ENCODE measurements around the gene GAD1. TPM values are rescaled to one million over a fixed set of nuclear protein-coding genes. Genes with fewer than 3 reads are reported as not detected.

GAD1 gene
- total and polyA plus RNA-seq, 10 of the 15 experiments (the other 5 are each of a cell fraction or from before 2014, with no cell fraction given): 0.04 to 3.4 (median 0.42) TPM

GRCh38 chr2:170818036-170818751 lies 1.5 kb downstream of the GAD1 start (continued):
- no peak for TF ChIP-seq FOXK2 (IDR thresholded peaks at IDR 0.05)

GRCh38 chr2:170818752-170819470 lies 2.2 kb downstream of the GAD1 start:
- H3K27me3 ChIP-seq (replicated peaks in 1 of 2; ENCODE audit: control insufficient read depth in 2 of 2, insufficient read depth in 2 of 2, low read length in 1 of 2): peaks cover 12 to 50% of the 10 kb centered on the region in 2 experiments
- in situ Hi-C loops (cut with MboI) (loop anchor here (5.0 kb wide), 1 partner anchor 887 kb away; no protein-coding TSS in a partner anchor), intact Hi-C loops (cut with micrococcal nuclease; ENCODE audit: unreplicated experiment) (loop anchor here (5.0 to 10.0 kb wide), 2 partner anchors 334 to 887 kb away; no protein-coding TSS in a partner anchor)
- peak overlapping the region; percentile 30; the same call in 1 of the 2 replicates for H3K4me2 ChIP-seq (ENCODE audit: control insufficient read depth, insufficient read depth)
- DNase-seq (ENCODE audit: low read depth, low spot score) (no peak), FAIRE-seq (no peak), ATAC-seq (no peak)
- H3K4me3 ChIP-seq: no peak overlapping the region; the same call in 1 of the 2 replicates
- RAD21 ChIA-PET (ENCODE audit: unreplicated experiment): interaction anchor here (1.2 to 3.3 kb wide), 2 partner anchors 54 to 446 kb away, joined by 3 to 16 read pairs; no protein-coding TSS in a partner anchor
- BruUV-seq (replicated peaks): no TSS peak
- H3K9ac ChIP-seq (ENCODE audit: control insufficient read depth, insufficient read depth, low read length): no peak overlapping the region
- H3K79me2 ChIP-seq (ENCODE audit: control insufficient read depth, insufficient read depth, low read length): no peaks in the 10 kb centered on the region
- no peaks in the 10 kb centered on the region; the same call in 2 of the 3 replicates for H3K9me3 ChIP-seq (replicated peaks; ENCODE audit: control insufficient read depth, insufficient read depth, low read length)
- H3K27ac ChIP-seq (ENCODE audit: control insufficient read depth, insufficient read depth): no peak overlapping the region
- H4K20me1 ChIP-seq (ENCODE audit: control insufficient read depth, insufficient read depth): 0 out of 2 replicates have a peak, but pooled peaks cover 4% of the 10 kb centered on the region
- no peaks in the 10 kb centered on the region for H3K36me3 ChIP-seq (ENCODE audit: control insufficient read depth in 2 of 2, insufficient read depth in 2 of 2, low read length in 1 of 2)
- POLR2A ChIA-PET: no interaction called here
- no peak for TF ChIP-seq SMAD5 (IDR thresholded peaks at IDR 0.05; ENCODE audit: low read depth)
- TF ChIP-seq PML (IDR thresholded peaks at IDR 0.05; ENCODE audit: low read length): no peak
- TF ChIP-seq KAT2A (conservative IDR thresholded peaks at IDR 0.05; ENCODE audit: control insufficient read depth, low read depth, low read length): no peak
- no peak for TF ChIP-seq MYB (IDR thresholded peaks at IDR 0.05; ENCODE audit: borderline replicate concordance, low read depth, low read length)
- no peak for TF ChIP-seq ZNF207 (IDR thresholded peaks at IDR 0.05; ENCODE audit: borderline replicate concordance)
- TF ChIP-seq USF1 (IDR thresholded peaks at IDR 0.05; ENCODE audit: borderline replicate concordance, extremely low read length, insufficient read depth, low read depth, low read length): no peak
- no peak for TF ChIP-seq ATF7 (IDR thresholded peaks at IDR 0.05; ENCODE audit: low read depth)
- TF ChIP-seq PAX5 (IDR thresholded peaks at IDR 0.05; ENCODE audit: borderline replicate concordance, low read depth, low read length): no peak
- TF ChIP-seq HDAC6 (IDR thresholded peaks at IDR 0.05; ENCODE audit: unreplicated experiment): no peak
- no peak for TF ChIP-seq NR2C2 (IDR thresholded peaks at IDR 0.05; ENCODE audit: borderline replicate concordance, control insufficient read depth, insufficient read length, low read depth)
- no peak for TF ChIP-seq SMC3 (IDR thresholded peaks at IDR 0.05; ENCODE audit: borderline replicate concordance, low read length)
- no peak for TF ChIP-seq RELB (IDR thresholded peaks at IDR 0.05; ENCODE audit: low read depth)
- no peak for TF ChIP-seq IRF4 (IDR thresholded peaks at IDR 0.05; ENCODE audit: low read depth, low read length)
- TF ChIP-seq HCFC1 (IDR thresholded peaks at IDR 0.05; ENCODE audit: low read length): no peak
- TF ChIP-seq SREBF2 (IDR thresholded peaks at IDR 0.05; ENCODE audit: low read length): no peak
- TF ChIP-seq SPI1 (IDR thresholded peaks at IDR 0.05; ENCODE audit: borderline replicate concordance, insufficient read depth, low read depth, low read length): no peak
- no peak for TF ChIP-seq ZNF274 (IDR thresholded peaks at IDR 0.05; ENCODE audit: insufficient read depth, insufficient read length)
- H2AFZ ChIP-seq (ENCODE audit: control insufficient read depth, low read depth, low read length): no peak overlapping the region
- CTCF ChIA-PET: interaction anchor here (1.3 kb wide), 2 partner anchors 54 to 449 kb away, joined by 3 to 4 read pairs; no protein-coding TSS in a partner anchor
- SMC1A ChIA-PET (ENCODE audit: uncharacterized antibody, unreplicated experiment): interaction anchor here (0.7 to 1.4 kb wide), 2 partner anchors 59 to 449 kb away, joined by 3 to 4 read pairs; no protein-coding TSS in a partner anchor
- H3K4me1 ChIP-seq (ENCODE audit: control insufficient read depth, insufficient read depth, low read length): peaks cover 16% of the 10 kb centered on the region
- 48% methylated on average over 28 of the region's 30 CpGs for WGBS (ENCODE audit: insufficient coverage, insufficient replicate concordance, low lambda C conversion rate, missing lambda C conversion rate)
